ENCODE measurements around the gene ETV4.

Gene ETV4

DNA sequence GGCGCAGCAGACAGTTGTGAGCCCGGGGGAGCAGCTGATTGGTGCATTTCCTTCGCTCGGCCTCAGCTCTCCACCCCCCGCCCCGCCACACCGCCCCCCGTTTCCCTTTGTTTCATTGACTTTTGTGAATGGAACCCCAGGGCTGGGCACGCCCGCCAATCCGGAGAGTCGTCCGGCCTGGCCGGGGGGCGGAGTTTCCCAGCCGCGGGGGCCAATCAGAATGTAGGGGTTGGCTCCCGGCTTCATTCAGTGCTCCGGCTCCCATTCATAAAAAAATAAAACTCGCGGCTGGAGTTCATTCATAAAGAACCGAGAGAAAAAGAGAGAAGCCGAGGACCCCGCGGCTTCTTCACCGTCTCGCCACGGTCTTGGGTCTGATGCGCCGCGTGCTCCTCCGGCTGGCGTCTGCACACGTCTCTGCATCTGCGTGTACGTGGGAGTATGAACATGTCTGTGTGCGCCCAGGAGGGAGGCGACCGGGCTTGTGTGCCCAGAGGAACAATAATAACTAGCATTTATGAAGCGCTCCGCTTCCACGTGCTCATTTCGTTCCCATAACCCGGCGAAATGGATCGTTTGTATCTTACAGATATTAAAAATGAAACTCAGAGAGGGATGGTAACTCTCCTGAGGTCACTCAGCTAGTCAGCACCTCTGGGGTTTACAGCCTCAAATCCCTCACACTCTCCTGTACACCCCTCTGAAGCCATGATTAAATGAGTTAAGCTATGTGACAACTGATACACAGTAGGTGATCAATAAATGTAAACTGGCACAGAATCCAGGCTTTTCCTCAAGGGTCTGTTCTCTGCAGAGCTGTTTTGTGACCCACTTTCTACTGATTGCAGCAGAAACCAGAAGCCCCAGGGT is at the start of gene ETV4:
Gene ETV4 (minus strand): TSS at position 22 of the 870 bp plus-strand sequence. CDS start 723 bp downstream, outside the sequence.
- DNase-seq = peak; percentile 94

DNA sequence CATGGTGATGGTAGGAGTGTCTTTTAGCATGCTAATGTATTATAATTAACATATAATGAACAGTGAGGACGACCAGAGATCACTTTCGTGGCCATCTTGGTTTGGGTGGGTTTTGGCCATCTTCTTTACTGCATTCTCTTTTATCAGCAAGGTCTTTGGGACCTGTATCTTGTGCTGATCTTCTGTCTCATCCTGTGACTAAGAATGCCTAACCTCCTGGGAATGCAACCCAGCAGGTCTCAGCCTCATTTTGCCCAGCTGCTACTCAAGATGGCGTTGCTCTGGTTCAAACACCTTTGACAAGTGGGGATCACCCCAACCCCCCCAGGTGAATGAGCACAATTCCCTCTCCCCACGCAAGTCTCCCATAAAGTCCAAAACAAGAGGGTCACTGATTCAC is 49.3 kb upstream of the ETV4 start:
- no peak for DNase-seq

DNA sequence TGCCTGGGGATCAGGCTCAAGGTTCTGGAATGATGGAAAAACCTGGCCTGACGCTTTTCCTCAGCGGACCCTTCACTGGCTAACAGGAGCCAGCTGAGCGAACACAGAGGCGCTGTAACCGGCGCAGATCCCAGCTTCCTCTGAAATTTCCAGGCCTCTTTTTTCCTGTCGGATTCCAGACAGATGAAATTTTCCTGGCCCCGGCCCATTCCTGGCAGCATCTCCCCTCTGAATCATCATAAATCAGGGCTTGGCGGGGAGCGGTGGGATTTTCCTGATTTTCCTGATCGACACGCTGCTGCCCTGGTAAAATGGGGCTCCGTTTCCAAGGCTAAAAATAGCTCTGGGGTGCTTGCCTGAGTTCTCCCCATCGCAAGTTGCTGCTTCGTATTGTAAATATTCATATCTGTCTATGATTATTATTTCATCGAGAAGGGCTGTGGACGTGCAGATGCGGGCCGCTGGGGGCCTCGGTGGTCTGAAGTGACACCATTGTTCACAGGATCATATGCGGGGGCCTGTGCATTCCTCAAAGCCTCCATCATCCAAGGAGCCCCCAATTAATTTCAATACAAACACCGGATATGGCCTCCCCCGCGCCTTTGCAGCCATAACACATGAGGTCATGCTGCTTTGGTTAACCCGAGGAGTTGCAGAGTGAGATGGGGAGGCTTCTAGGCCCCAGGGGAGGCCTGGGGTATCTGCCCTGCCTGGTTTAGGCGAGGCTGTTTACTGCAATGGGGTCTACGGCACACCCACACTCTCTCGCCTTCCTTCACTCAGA is 45.8 kb upstream of the ETV4 start:
- no peak for DNase-seq

DNA sequence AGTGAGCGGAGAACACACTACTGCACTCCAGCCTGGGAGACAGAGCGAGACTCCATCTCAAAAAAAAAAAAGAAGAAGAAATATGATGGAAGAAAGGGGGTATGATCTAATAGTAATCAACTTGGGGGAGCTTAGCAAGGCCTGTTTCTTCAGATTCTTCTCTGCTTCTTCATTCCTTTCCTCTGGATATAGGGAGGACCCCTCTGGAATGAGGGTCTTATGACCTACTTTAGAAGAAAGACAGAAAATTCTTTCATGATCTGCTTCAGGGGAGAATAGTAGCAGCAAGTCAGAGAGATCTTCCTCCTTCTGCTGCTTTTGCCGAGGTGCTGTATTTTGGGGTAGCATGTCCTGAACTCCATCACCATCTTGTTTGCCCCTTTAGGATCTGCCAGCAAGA is 44.9 kb upstream of the ETV4 start:
- no peak for DNase-seq

DNA sequence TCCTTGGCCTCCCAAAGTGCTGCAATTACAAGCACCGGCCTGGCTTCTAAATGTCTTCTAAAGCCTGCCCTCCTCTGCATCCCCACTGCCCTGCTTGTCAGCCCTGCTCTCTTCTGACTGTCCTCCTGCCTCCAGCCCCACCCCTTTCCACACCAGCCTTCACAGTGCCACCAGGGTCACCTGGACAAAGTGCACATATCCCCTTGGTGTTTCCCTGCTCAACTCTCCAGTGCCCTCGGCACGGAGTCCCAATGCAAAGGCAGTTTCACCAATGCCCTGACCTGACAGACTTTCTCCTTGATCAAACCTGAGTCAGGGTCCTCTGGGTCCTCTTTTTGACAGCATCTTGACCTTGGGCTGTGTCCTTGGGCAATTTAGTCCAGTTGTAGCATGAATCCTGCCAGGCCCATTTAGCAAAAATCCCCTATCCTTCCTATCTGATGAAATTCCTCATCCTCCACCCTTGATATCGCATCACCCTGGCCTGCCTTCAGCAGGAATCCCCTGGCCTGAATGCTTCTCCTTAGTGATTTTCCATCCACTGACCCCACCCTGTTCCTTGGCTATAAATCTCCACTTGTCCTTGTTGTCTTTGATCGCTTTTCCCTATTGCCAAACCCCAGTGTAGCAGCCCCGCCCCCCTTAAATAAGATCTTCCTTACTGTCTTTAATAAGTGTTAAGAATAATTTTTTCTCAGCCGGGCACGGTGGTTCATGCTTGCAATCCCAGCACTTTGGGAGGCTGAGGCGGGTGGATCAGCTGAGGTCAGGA is 42.7 kb upstream of the ETV4 start:
- no peak for DNase-seq

DNA sequence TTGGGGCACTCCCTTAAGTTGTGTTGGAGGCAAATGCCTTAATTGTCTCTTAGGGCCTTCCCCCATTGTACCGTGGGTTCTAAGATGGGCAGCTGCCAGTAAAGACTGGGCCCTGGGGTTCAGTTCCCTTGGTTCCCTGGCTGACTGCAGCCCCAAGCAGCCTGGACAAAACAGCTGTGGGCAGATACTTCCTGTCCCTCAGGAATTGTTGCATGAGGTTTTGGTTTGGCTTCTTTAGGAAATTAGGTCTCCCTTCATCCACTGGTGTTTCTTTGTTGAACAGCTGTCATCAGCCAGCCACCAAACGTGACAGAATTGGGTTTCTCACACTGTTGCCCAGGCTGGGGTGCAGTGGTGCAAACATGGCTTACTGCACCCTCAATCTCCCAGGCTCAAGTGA is 42.0 kb upstream of the ETV4 start:
- DNase-seq = no peak

DNA sequence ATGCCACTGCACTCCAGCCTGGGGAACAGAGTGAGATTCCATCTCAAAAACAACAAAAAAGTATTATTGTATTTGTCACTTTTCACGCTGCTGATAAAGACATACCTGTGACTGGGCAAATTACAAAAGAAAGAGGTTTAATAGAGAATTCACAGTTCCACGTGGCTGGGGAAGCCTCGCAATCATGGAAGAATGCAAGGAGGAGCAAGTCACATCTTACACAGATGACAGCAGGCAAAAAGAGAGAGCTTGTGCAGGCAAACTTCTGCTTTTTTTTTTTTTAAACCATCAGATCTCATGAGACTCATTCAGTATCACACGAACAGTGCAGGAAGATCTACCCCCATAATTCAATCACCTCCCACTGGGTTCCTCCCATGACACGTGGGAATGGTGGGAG is 41.5 kb upstream of the ETV4 start:
- no peak for DNase-seq

DNA sequence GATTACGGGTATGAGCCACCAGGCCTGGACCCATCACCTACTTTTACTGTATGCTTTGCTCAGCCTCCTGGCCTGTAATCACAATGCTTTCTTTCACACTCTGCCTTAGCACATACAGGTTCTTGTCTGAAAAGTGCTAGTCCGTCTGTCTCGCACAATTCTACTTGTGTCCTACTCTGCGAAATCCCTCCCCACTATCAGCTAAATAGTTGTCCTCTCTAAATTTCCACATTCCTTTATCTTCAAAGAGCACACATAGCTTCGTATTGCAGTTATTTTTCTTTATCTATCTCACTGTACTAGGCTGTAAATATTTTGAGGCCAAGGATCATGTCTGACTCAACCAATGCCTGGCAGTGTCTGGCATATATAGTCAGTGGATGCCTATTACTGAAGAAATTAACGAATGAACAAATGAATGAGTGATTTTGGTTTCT is 38.5 kb upstream of the ETV4 start:
- DNase-seq = no peak

DNA sequence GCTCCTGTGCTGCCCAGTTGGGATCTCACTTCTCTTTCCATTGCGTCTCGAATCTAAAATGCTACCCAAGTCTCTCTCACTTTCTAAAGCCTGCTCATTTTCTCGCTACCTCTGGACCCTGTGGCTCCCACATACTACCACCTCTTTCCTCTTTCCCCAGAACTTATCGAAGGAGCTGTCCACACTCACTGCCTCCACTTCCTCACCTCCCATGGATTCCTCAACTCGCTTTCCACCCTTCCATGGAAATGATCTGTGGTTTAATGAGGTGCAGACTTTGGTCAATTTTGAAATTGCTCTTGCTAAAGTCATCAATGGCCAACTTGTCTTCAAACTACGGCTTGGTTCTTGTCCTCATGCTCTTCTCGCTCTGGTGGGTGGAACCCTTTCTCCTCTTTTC is 37.2 kb upstream of the ETV4 start:
- no peak for DNase-seq

DNA sequence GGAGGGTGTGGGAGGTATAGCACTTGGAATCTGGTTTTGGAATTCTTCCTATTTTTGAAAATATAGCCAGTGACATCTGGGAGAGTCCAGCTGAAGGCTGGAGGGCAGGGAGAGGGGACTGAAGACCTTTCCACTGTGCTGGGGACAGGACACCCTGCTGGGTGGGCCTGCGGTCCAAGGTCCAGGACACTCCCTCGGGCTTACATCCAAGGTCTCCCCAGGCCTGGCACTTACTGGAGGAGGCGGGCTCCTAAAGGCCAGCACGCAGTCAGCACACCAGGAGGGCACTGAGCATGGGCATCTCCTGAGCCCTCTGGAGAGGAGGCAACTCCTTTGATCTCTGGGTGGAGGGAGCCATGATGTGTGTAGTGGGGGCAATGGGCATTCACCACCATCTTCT is 35.5 kb upstream of the ETV4 start:
- no peak for DNase-seq

DNA sequence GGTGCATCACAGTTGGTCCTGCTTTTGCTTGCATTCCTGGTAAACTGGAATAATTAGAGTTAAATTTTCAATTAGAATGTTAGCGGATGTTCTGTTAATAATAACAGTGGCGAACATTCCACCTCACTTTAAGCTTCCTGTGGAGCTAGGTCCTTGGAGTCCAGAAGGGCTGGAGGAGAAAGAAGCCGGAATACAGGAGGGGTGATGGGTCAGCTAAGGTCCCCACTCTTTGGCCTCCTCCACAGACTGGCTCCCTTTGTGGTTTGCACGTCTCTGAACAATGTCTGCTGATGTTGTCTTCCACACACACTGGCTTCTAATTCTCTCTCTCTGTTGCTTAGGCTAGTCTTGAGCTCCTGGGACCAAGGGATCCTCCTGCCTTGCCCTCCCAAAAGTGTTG is 35.0 kb upstream of the ETV4 start:
- no peak for DNase-seq

DNA sequence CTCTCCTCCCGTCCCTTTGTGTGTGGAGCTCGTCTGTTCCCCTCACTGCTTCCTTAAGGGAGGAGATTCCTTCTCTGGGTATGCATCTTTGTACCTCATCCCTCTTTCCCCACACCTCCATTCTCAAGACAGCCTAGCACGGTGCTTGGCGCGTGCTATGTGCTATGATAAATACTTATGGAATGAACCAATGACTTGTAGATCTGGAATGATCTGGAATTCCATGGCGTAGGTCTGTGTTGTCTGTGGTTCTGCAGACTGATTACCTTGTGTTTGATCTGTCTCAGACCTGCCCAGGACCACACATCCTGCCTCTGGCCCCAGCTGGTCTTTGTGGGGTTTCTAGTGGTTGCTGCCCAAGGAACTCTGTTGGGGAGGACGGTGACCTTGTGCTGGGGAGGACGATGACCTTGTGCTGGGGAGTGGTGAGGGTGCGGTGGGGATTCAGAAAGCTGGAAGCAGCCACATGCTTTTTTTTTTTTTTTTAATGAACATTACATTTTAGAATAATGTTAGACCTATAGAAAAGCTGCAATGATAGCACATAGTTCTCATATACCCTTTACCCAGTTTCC is 33.5 kb upstream of the ETV4 start:
- DNase-seq = no peak

DNA sequence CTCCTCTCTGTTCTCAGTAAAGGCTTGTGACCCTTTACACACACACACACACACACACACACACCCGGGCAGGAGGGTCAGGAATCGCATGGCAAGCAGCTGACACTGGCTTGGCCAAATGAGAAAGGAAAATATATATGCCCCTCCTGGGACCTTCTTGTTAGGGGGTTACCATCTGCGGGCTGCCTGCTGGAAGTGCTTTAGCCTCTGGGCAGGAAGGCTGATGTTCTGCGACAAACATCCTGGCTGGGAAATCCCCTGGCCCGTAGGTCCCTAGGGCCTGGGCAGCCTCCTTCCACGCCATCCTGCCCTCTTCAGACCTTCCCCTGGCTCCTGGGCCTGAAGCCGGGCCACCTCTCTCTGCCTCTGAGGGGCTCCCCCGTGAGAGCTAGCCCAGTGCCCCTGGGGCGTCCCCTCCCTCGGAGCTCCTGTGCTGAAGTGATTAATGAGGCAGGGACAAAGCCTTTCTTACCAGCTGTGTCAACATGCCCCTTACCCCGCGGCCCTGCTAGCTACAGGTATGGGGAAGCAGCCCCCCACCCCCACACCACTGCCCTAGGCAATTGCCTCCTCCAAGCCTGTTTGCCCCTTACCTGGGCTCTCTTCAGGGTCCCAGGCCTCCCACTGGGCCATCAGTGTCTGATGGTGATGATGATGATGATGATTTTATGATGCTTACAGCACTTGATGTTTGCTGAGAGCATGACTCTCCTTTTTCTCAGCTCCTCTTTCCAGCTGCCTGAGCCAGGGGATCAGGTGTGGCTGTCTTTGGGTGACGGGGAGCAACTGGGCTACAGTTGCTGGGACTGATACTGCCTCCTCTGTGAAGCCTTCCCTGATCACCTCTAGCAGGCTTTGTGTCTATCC is 32.8 kb upstream of the ETV4 start:
- DNase-seq = peak; percentile 28

DNA sequence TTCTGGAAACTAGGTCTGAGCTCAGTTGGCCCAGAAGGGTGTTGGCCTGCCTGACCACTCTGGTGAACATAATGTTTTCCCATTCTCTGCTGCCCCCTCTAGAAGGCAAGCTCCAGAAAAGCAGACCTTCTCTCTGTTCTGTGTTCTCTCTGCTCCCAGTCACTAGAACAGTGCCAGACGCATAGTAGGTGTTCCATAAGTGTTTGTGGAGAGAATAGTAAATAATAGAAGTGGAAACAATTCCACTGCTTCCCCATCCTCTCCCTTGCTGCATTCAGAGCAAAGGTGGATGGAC is 32.2 kb upstream of the ETV4 start:
- DNase-seq = no peak

DNA sequence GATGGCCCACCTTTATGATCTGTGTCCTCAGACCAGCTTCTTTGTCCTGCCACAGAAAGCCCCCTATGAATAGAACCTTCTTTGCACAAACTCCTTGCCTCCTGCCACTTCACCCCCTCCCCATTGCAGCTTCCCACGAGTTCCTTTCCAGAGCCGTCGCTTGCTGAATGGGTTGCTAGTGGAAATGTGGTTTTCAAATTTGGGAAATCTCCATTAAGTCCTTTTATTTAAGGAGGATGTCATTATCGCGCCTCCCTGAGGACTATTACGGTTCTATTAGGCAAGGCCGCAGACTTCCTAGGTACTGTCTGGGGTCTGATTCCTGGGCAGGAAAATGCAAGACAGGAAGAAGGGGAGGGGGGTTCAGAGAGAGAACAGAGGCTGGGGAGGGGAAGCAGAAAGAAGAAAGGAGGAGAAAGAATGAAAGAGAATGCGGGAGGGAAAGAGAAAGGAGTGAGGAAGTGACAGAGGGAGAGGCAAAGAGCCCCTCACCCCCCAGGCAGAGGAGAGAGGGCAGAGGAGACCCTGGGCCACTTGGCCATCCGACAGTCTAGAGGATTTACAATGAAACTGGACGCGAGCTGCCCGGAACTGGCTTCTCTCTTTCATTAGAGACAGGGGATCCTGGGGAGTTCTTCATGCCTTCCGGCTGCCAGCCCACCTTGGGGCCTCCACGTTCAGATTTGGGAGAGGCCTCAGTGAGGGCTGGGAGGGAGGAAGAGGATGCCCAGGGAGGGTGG is 31.7 kb upstream of the ETV4 start:
- no peak for DNase-seq

DNA sequence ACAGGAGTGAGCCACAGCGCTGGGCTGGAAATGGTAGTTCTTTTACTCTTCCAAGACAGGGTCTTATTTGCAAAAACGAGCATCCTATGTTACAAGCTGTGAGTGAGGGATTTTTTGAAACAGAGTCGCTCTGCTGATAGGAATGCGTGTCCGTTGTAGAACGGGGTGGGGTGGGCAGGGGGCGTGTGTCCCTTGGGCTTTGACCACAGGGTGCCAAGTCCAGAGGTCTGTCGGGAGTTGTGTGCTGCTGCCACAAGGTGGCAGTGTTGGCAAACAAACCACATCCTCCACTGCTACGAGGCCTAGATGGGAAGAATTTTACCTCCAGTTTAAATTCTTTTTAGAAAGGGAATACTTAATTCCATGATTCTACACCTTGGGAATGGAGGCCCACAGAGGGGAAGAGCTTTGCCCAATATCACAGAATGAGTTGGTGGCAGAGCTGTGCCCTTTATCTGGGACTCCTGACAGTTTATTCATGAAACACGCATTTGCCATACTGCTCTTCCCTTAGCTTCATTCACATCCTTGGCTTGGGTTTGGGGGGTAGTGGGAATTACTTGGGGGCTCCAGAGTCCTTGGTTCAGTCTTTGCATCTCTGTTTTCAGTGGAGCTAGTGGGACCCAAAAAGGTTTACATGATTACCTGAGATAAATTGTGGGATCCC is 30.6 kb upstream of the ETV4 start:
- peak; percentile 74 for DNase-seq

DNA sequence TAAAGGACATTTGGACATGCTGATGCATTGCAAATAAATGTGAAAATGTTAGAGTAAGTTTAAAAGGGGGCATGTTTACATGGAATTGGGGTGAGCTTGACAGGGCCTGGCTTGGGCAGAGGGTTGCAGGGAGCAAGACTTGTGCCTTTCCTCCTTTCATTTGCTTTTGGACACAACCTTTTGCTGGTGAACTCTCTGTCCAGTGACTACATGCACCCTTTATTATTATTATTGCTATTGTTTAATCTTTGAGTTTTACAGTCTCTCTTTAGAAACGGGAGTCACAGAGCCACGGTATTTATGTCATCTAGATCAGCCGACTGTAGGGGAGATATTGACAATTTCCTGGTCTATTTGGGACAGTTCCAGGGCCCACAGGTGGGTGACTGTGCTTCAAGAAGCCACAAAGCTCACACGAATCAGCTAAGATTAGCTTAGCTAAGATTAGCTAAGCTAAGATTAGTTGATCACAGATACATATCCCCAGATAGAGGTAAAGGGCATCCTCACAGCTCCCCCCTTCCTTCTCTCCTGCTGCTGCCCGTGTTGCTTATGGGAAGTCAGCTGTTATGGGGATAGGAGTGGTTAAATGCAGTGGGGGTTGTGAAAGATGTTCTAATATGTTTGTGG is 28.9 kb upstream of the ETV4 start:
- no peak for DNase-seq

DNA sequence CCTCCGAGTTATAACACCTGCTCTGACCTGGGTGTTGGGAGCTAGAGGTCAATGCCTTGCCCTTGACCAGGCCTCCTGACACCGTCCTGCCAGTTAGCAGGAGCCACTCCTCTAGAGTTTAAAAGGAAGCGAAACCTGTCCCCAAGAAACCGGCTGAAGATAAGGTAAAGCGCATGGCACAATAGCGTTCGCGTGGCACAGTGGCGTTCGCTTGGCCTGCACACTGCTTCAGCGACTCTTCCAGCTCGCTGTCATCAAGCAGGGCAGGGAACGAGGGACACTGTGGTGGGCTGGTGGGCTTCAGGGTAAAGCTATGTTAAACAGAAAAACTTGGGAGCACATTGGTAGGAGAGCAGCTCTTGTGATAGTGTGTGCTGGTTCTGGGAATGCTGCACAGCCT is 28.2 kb upstream of the ETV4 start:
- DNase-seq = no peak

DNA sequence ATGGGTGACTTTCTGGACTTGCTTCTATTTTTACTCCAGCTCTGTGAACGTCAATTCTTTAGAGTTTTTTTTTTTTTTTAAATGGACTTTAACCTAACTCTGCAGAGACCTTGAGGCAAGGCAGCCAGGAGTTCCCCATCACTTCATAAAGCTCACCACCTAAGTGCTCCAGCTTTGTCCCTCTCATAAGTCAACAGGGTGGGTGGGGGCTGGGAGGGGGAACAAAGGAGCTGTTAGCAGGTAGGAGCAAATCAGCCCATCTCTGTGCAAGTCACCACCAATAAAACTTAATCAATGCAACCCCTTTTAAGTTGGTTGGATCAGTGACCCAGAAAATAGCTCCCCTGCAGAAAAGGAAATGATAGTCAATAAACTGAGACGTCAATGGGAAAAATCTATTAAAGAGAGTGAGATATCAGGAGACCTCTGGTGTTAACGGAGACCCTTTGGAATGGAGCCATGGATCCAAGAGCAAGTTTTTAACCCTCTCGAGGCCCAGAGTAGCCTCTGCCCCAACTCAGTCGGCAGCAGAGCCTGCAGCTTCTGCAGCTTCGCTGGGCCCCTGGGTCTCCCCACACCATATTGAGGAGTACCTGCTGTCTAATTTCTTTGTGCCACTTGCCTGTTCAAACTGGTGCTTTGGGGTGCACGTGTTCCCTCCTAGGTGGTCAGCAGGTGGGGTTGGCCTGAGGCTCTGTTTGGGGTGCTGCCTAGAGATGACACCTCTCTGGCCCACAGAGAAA is 27.6 kb upstream of the ETV4 start:
- DNase-seq = no peak

Data from CD4-positive, alpha-beta T cell treated with Interleukin-6 for 4 hours (primary cell).